Liver (tissue), 9 donors: ENCODE results near the gene NUP42. TPM values are rescaled to one million over a fixed set of nuclear protein-coding genes. Genes with fewer than 3 reads are reported as not detected.

ENCODE experiments used
- DNase-seq: peaks from one replicate; pipeline ENCODE4 v3.0.0-alpha.2; 2017; ENCODE audit warnings: low spot score
- H3K27ac ChIP-seq, 2 donors: one replicate each; pipeline ENCODE4 v1.7.0; 2013; ENCODE audit warnings: inconsistent platforms in 2 of 2, low read length in 2 of 2, control low read depth in 1 of 2, low read depth in 1 of 2, mild to moderate bottlenecking in 1 of 2
- H3K27me3 ChIP-seq, 4 donors: one replicate each; pipeline versions ENCODE4 v1.6.1 to v1.7.0; 2013; ENCODE audit warnings: low read length in 3 of 4, inconsistent platforms in 1 of 4, mild to moderate bottlenecking in 1 of 4, moderate library complexity in 1 of 4; ENCODE audit not compliant: control insufficient read depth in 4 of 4, insufficient read depth in 4 of 4
- H3K36me3 ChIP-seq, 4 donors: one replicate each; pipeline versions ENCODE4 v1.6.1 to v1.7.0; 2013; ENCODE audit warnings: low read length in 3 of 4, mild to moderate bottlenecking in 3 of 4, low read depth in 1 of 4, moderate library complexity in 1 of 4; ENCODE audit not compliant: control insufficient read depth in 4 of 4, insufficient read depth in 3 of 4
- H3K4me1 ChIP-seq, 4 donors: one replicate each; pipeline versions ENCODE4 v1.6.1 to v1.7.0; 2013; ENCODE audit warnings: low read length in 3 of 4, mild to moderate bottlenecking in 3 of 4, moderate library complexity in 1 of 4; ENCODE audit not compliant: control insufficient read depth in 4 of 4, insufficient read depth in 4 of 4
- H3K4me3 ChIP-seq, 3 donors: one replicate each; pipeline versions ENCODE4 v1.6.1 to v1.7.0; 2013; ENCODE audit warnings: low read length in 3 of 3, control low read depth in 1 of 3, low read depth in 1 of 3, mild to moderate bottlenecking in 1 of 3
- H3K9ac ChIP-seq, 2 donors: one replicate each; pipeline ENCODE4 v1.7.0; 2013; ENCODE audit warnings: low read length in 2 of 2, mild to moderate bottlenecking in 2 of 2, moderate library complexity in 2 of 2, control low read depth in 1 of 2, low read depth in 1 of 2
- H3K9me3 ChIP-seq, 4 donors: one replicate each; pipeline versions ENCODE4 v1.6.1 to v1.7.0; 2013; ENCODE audit warnings: low read length in 3 of 4; ENCODE audit not compliant: control insufficient read depth in 4 of 4
- ATF3 ChIP-seq: IDR thresholded peaks from 2 replicates; pipeline ENCODE4 v1.6.1; 2016; ENCODE audit warnings: antibody characterized with exemption
- CTCF ChIP-seq: fragments of 150-350 bp; IDR thresholded peaks from 2 replicates; pipeline ENCODE4 v1.5.1; 2017; ENCODE audit warnings: improper control_type of control experiment, low read depth, low read length; ENCODE audit not compliant: missing input control
- EGR1 ChIP-seq, 2 donors: IDR thresholded peaks; 2 replicates each; pipeline ENCODE4 v1.6.1; 2016 to 2018; ENCODE audit warnings: antibody characterized with exemption in 2 of 2, low read depth in 2 of 2
- FOXA1 ChIP-seq: IDR thresholded peaks from 2 replicates; pipeline ENCODE4 v1.6.1; 2016; ENCODE audit warnings: antibody characterized with exemption
- JUND ChIP-seq, 2 donors: IDR thresholded peaks; 2 replicates each; pipeline ENCODE4 v1.6.1; 2016; ENCODE audit warnings: antibody characterized with exemption in 2 of 2
- MAX ChIP-seq: IDR thresholded peaks from 2 replicates; pipeline ENCODE4 v1.6.1; 2016; ENCODE audit warnings: antibody characterized with exemption
- NR2F2 ChIP-seq: IDR thresholded peaks from 2 replicates; pipeline ENCODE4 v1.6.1; 2016; ENCODE audit warnings: antibody characterized with exemption
- RAD21 ChIP-seq, 2 donors: IDR thresholded peaks; 2 replicates each; pipeline ENCODE4 v1.6.1; 2016; ENCODE audit warnings: antibody characterized with exemption in 2 of 2, mild to moderate bottlenecking in 2 of 2
- RXRA ChIP-seq, 2 donors: IDR thresholded peaks; 2 replicates each; pipeline ENCODE4 v1.6.1; 2017 to 2018; ENCODE audit warnings: antibody characterized with exemption in 2 of 2, mild to moderate bottlenecking in 1 of 2
- SP1 ChIP-seq: IDR thresholded peaks from 2 replicates; pipeline ENCODE4 v1.6.1; 2018; ENCODE audit warnings: antibody characterized with exemption, mild to moderate bottlenecking
- YY1 ChIP-seq: IDR thresholded peaks from 2 replicates; pipeline ENCODE4 v1.6.1; 2016; ENCODE audit warnings: antibody characterized with exemption, mild to moderate bottlenecking
- ZBTB33 ChIP-seq: IDR thresholded peaks from 2 replicates; pipeline ENCODE4 v1.6.1; 2016; ENCODE audit warnings: antibody characterized with exemption
- WGBS: extraction: QIAGEN DNeasy Blood & Tissue Kit; methylation state at CpG from one replicate; pipeline ENCODE4 v1.1.7; 2013; 5-methylcytosine and 5-hydroxymethylcytosine counted together
- polyA plus RNA-seq, 2 donors: library from polyadenylated mRNA; stranded (reverse) in 1 of 2; unstranded in 1 of 2; fragments of 200-250 nt in 1 of 2; fragments of >200 nt in 1 of 2; fragmentation: Nextera tagmentation in 1 of 2; extraction: Ambion mirVana in 1 of 2; gene quantifications; one replicate each; pipeline versions ENCODE4 v1.2.1 to v1.2.3, GENCODE V29; 2013 to 2015
- total RNA-seq, 2 donors: library from RNA; depleted of rRNA; stranded (reverse); fragments of >200 nt; gene quantifications; one replicate each; pipeline ENCODE4 v1.2.3, GENCODE V29; 2014
- donor health status: healthy.
- donor health status: healthy.
- donor health status: healthy.
- donor health status: healthy.
- donor health status: healthy.

NUP42 gene
- total and polyA plus RNA-seq, 4 donors = 11.9 to 35.8 (median 18.3) TPM

- no peak overlapping the region for H3K4me3 ChIP-seq
- no peak overlapping the region for H3K27ac ChIP-seq
- H3K27me3 ChIP-seq = no peaks in the 10 kb centered on the region
- H3K4me1 ChIP-seq = peaks cover 6 to 12% (median 8%) of the 10 kb centered on the region in 4 donors
- peaks cover 8 to 21% (median 15%) of the 10 kb centered on the region in 4 donors for H3K36me3 ChIP-seq
- 83% methylated on average over 4 of the region's 4 CpGs for whole genome bisulfite sequencing
- H3K9me3 ChIP-seq = no peaks in the 10 kb centered on the region
- peak; percentile 71 for DNase-seq
- TF ChIP-seq ZBTB33 = no peak
- peak; percentile 71 to 78 for TF ChIP-seq RAD21 (IDR thresholded peaks at IDR 0.05)
- TF ChIP-seq RXRA (IDR thresholded peaks at IDR 0.05) = no peak
- TF ChIP-seq CTCF = peak; percentile 40
- no peak for TF ChIP-seq JUND (IDR thresholded peaks at IDR 0.05)
- TF ChIP-seq SP1 = no peak
- no peak overlapping the region for H3K9ac ChIP-seq
Measured at GRCh38 chr7:23184709-23185359, 3.0 kb downstream of the NUP42 start.

GRCh38 chr7:23185980-23186379 lies 4.1 kb downstream of the NUP42 start:
- no peak overlapping the region for H3K4me3 ChIP-seq
- WGBS = 65% methylated on average over 1 of the region's 1 CpG
- TF ChIP-seq ATF3 = no peak
- TF ChIP-seq MAX = no peak
- TF ChIP-seq FOXA1 = no peak
- no peak for TF ChIP-seq NR2F2
- no peak for TF ChIP-seq ZBTB33
- no peak for TF ChIP-seq YY1
- no peak for TF ChIP-seq RAD21 (IDR thresholded peaks at IDR 0.05)
- no peak for TF ChIP-seq EGR1 (IDR thresholded peaks at IDR 0.05; ENCODE audit: low read depth in 2 of 2)

More at GRCh38 chr7:23185980-23186379, 4.1 kb downstream of the NUP42 start:
- Histone ChIP-seq H3K27me3 (no peaks in the 10 kb centered on the region), H3K9me3 (no peaks in the 10 kb centered on the region), H3K4me1 (peaks cover 6 to 12% (median 8%) of the 10 kb centered on the region in 4 donors), H3K9ac (no peak overlapping the region), H3K27ac (no peak overlapping the region), H3K36me3 (peaks cover 8 to 23% (median 15%) of the 10 kb centered on the region in 4 donors)
- no peak for DNase-seq
